ENCODE data around the gene ATP8A1. TPM values are rescaled to one million over a fixed set of nuclear protein-coding genes. Genes with fewer than 3 reads are reported as not detected.

Gene ATP8A1
- total and polyA plus RNA-seq, 2 of the 8 experiments (the other 6 are each of a cell fraction or from before 2014, with no cell fraction given), result 3.7 to 14.9 TPM

GRCh38 chr4:42392436-42392835 is 264.5 kb downstream of the ATP8A1 start (continued):
- TF ChIP-seq GABPA (IDR thresholded peaks at IDR 0.05; ENCODE audit: borderline replicate concordance, insufficient read depth, low read length), result no peak
- no peak for TF ChIP-seq RFX5 (IDR thresholded peaks at IDR 0.05; ENCODE audit: borderline replicate concordance, low read depth, low read length)
- no peak for TF ChIP-seq TCF12 (IDR thresholded peaks at IDR 0.05; ENCODE audit: low read depth, low read length)
- no peak for TF ChIP-seq TEAD4 (IDR thresholded peaks at IDR 0.05; ENCODE audit: low read depth, low read length)
- TF ChIP-seq JUN (IDR thresholded peaks at IDR 0.05; ENCODE audit: low read depth, low read length), result no peak
- TF ChIP-seq RXRA (IDR thresholded peaks at IDR 0.05; ENCODE audit: insufficient read depth, low read depth, low read length), result no peak
- TF ChIP-seq KDM4A (IDR thresholded peaks at IDR 0.05; ENCODE audit: low read depth, low read length, severe bottlenecking), result no peak
